D721Med (cell line): ENCODE results near the gene PLCB4.

Experiments
- DNase-seq: peaks from one replicate; pipeline ENCODE4 v3.0.0; 2011; ENCODE audit warnings: low spot score; ENCODE audit not compliant: insufficient read length
- FAIRE-seq: peaks from 2 replicates; lab custom pipeline; 2011; peaks lifted over from hg19 to GRCh38; lab: Jason Lieb, UNC
- TF ChIP-seq, protein P1 (sequence below): IDR thresholded peaks from 2 replicates; pipeline ENCODE4 v1.5.1; 2012; ENCODE audit warnings: mild to moderate bottlenecking, control low read depth; ENCODE audit not compliant: insufficient read depth; ENCODE audit errors: missing control alignments

The PLCB4 gene

DNA sequence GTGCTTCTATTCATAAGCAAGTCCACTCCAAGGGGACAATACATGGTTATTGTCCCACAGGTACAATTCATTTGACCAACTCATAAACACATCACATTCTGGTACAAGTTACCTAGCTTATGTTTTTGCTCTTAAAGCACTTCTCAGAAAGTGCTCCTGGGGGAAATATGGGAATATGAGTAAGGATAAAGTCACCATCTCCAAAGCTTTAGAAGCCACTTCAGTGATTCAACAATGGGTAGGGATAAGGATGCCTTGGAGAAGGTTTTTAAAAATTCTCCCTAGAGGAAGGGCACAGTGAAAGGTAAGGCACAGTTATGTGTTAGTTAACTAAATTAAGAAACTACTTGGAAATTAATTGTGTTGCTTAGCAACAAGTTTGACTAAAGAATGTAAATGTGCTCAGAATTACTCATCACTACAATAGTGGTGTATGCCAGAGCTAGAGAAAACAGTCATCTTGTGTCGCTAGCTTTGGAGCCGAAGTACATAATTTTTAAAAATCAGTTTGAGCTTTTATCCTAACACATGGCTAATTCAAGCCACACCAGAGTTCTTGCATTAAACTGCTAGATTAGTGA is 406.0 kb downstream of the PLCB4 start:
- TF ChIP-seq, protein P1, sequence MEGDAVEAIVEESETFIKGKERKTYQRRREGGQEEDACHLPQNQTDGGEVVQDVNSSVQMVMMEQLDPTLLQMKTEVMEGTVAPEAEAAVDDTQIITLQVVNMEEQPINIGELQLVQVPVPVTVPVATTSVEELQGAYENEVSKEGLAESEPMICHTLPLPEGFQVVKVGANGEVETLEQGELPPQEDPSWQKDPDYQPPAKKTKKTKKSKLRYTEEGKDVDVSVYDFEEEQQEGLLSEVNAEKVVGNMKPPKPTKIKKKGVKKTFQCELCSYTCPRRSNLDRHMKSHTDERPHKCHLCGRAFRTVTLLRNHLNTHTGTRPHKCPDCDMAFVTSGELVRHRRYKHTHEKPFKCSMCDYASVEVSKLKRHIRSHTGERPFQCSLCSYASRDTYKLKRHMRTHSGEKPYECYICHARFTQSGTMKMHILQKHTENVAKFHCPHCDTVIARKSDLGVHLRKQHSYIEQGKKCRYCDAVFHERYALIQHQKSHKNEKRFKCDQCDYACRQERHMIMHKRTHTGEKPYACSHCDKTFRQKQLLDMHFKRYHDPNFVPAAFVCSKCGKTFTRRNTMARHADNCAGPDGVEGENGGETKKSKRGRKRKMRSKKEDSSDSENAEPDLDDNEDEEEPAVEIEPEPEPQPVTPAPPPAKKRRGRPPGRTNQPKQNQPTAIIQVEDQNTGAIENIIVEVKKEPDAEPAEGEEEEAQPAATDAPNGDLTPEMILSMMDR, result no peak
- no peak for FAIRE-seq
- DNase-seq, result no peak

DNA sequence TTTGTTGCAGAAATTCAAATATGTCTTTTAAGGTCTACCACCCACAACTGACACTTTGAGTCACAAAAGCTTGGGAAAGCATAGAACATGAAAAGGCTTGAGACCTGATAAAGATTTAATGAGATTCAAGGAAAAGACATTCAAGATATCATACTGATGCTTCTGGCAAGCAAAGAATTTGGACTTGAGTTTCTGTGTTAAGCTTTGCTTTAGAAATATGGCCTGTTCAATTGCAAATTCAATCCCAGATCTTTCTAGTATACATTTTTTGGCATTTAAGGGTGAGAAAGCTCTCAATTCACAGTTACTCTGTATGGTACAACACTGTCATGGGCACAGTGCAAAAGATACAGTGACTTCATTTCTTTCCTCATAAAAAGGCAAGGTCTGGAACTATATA is 406.6 kb downstream of the PLCB4 start:
- TF ChIP-seq, protein P1, result no peak
- FAIRE-seq (no peak), DNase-seq (no peak)

- DNase-seq, result no peak
- FAIRE-seq, result no peak
- TF ChIP-seq, protein P1, result no peak
These were observed 407.3 kb downstream of the PLCB4 start for GRCh38 chr20:9476174-9476573.

DNA sequence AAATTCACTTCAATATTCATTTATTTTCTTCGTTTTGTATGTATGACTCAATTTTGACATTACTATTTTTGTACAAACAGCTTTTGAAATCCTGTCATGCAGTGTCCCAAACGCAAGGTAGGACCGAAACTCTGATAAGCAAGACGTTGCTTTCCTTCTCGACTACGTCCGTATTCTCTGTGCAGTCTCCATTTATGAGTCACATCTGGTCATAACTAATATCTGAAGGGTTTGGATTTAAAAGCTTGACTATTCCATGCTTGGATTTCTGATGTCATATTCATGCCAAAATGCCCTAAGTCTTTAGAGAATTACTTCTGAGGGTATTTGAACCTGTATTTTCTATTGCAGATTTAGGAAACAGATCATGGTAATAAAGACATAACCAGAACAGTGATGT is 407.8 kb downstream of the PLCB4 start:
- FAIRE-seq (no peak), DNase-seq (no peak)
- TF ChIP-seq, protein P1, result no peak

GRCh38 chr20:9478771-9479170 is 409.9 kb downstream of the PLCB4 start:
- TF ChIP-seq, protein P1, result no peak
- DNase-seq (no peak), FAIRE-seq (no peak)

GRCh38 chr20:9480066-9480465 is 411.2 kb downstream of the PLCB4 start:
- TF ChIP-seq, protein P1, result no peak
- DNase-seq (no peak), FAIRE-seq (no peak)

DNA sequence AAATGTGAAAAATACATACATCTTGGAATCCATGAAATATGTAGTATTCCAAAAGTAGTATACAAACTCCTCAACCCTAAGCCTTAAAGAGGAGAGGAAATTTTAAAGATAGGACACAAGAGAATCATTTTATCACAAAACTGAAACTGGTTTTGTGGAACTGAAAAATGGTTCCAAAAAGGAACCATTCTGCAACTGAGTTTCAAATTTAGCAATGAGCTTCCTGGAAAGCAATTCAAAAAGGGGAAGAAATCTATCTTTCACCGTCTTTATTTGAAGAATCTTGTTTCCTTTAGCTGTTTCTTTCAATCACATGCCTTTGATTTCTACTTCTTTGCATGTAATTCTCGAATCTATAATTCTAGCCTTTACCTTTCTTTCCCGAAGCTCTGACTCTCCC is 413.3 kb downstream of the PLCB4 start:
- TF ChIP-seq, protein P1, result no peak
- DNase-seq (no peak), FAIRE-seq (no peak)
